AG04449 (cell line): ENCODE measurements around the gene ANO1.

ENCODE experiments used
- CTCF ChIA-PET: fragments of 350-600 bp; formaldehyde crosslinking; extraction: SDS; loops from one replicate; lab custom pipeline; 2021; ENCODE audit warnings: antibody characterized with exemption; lab: Yijun Ruan, JAX
- POLR2A ChIA-PET: fragments of 400-600, 350-600 bp; formaldehyde crosslinking; extraction: SDS; loops from one replicate; lab custom pipeline; 2020; ENCODE audit warnings: antibody characterized with exemption, inconsistent platforms; lab: Yijun Ruan, JAX
- DNase-seq: peaks from one replicate; pipeline ENCODE4 v3.0.0-alpha.2; 2010; ENCODE audit warnings: low read depth, low spot score
- H3K4me3 ChIP-seq: 2 replicates; pipeline ENCODE4 v1.5.1; 2011; ENCODE audit warnings: low read depth, mild to moderate bottlenecking, control low read depth, low read length
- TF ChIP-seq, protein P1 (sequence below): IDR thresholded peaks from one replicate; pipeline ENCODE4 v1.5.1; 2011; ENCODE audit warnings: mild to moderate bottlenecking, moderate library complexity, low read length, control low read depth, inconsistent platforms; ENCODE audit not compliant: insufficient read depth; ENCODE audit errors: missing control alignments

Gene ANO1

DNA sequence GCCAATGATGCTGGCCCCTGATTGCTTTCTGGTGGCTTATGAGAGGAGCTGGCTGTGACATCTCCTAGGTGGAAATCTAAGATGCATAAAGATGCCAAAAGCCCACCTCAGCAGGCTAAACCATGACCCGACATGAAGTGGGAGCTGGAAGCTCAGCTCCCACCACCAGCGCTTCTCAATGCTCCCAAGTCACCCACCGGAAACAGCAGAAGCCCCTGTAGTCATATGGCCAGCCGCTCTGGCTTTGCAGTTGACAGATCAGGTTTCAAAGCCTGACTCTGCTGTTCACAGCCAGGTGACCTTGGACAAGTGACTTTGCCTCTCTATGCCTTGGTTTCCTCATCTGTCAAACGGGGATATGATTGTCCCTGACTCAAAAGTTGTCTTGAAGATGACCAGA lies 29.1 kb upstream of the ANO1 start:
- no peak for DNase-seq
- no peak overlapping the region for H3K4me3 ChIP-seq
- ChIA-PET POLR2A (no interaction called here), CTCF (no interaction called here)
- TF ChIP-seq, protein P1, sequence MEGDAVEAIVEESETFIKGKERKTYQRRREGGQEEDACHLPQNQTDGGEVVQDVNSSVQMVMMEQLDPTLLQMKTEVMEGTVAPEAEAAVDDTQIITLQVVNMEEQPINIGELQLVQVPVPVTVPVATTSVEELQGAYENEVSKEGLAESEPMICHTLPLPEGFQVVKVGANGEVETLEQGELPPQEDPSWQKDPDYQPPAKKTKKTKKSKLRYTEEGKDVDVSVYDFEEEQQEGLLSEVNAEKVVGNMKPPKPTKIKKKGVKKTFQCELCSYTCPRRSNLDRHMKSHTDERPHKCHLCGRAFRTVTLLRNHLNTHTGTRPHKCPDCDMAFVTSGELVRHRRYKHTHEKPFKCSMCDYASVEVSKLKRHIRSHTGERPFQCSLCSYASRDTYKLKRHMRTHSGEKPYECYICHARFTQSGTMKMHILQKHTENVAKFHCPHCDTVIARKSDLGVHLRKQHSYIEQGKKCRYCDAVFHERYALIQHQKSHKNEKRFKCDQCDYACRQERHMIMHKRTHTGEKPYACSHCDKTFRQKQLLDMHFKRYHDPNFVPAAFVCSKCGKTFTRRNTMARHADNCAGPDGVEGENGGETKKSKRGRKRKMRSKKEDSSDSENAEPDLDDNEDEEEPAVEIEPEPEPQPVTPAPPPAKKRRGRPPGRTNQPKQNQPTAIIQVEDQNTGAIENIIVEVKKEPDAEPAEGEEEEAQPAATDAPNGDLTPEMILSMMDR: no peak

DNA sequence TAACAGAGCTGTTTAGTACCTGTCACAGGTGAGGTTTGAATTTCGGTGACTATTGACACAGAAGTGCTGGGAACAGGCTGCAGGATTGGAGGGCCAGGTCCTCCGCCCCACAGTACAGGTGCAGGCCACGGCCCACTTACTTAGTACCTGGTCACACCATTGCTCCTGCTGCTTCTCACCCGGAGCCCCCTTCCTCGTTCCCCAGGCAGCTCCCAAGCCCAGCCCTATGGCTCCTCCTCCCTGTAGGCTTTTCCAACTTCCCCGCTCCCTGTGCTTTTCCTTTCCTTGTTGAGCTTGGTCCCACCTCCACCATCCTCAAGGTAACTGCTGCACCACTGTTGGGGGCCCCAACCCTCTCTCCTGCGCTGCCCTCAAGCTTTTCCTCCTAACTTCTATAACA lies 27.9 kb upstream of the ANO1 start:
- CTCF ChIA-PET: no interaction called here

DNA sequence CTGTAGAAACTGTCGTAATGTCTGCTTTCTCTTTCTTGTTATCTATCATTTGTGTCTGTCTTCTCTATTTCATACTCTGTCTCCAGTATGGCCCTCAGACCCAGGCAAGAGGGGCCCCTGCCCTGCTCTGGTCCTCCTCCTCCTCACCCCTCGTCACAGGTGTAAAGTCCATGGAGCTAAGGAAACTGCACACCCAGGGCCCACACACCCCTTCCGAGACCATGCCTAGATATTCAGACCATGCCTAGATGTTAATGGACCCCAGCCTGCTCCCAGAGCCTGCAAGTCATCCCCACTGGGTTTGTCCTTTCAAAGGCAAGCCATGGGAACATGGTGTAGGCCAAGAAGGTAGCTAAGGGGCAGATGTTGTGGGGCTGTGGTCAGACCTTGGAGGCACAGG lies 24.1 kb upstream of the ANO1 start:
- no peak overlapping the region for H3K4me3 ChIP-seq
- POLR2A ChIA-PET: interaction anchor here (0.6 kb wide), 1 partner anchor 11 kb away, joined by 3 read pairs; no protein-coding TSS in a partner anchor
- DNase-seq: no peak
- TF ChIP-seq, protein P1: no peak
- CTCF ChIA-PET: no interaction called here

More for the DNA sequence above, 27.9 kb upstream of the ANO1 start:
- POLR2A ChIA-PET: no interaction called here
- DNase-seq: no peak
- H3K4me3 ChIP-seq: no peak overlapping the region
- TF ChIP-seq, protein P1: no peak

DNA sequence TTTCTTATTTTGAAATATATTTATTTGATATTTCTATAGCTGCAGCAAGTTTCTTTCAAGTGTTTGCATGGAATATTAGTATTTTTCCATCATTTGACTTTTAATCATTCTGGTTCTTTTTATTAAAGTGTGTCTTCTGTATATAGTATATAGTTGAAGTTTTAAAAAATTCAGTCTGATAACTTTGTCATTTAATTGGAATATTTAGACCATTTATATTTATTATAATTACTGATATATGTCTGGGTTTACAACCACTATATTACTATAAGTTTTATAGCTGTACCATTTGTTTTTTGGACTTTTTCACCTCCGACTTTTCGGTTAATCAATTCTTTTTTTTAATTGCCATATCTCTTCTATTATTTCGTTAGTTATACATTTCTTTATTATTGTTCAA lies 22.7 kb upstream of the ANO1 start:
- H3K4me3 ChIP-seq: no peak overlapping the region
- POLR2A ChIA-PET: no interaction called here
- CTCF ChIA-PET: no interaction called here
- DNase-seq: no peak
- TF ChIP-seq, protein P1: no peak

DNA sequence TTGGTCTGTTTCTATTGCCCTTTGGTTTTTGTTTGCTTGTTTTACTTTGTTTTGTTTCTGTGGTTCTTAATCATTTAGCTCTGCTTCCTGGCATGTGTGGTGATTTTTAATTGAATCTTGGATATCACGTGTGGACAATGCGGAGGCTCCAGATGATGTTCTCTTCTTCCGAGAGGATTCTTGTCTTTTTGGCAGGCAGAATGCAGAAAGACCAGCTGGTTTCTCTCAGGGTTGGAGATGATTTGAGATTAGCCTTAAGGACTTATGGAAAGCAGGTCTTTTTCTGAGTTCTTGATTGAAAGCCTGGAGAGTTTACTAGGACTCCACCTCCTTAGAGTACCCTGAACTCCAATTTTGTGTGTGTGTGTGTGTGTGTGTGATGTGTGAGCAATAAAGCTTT lies 21.0 kb upstream of the ANO1 start:
- H3K4me3 ChIP-seq: no peak overlapping the region
- ChIA-PET CTCF (no interaction called here), POLR2A (no interaction called here)
- DNase-seq: no peak
- TF ChIP-seq, protein P1: no peak

DNA sequence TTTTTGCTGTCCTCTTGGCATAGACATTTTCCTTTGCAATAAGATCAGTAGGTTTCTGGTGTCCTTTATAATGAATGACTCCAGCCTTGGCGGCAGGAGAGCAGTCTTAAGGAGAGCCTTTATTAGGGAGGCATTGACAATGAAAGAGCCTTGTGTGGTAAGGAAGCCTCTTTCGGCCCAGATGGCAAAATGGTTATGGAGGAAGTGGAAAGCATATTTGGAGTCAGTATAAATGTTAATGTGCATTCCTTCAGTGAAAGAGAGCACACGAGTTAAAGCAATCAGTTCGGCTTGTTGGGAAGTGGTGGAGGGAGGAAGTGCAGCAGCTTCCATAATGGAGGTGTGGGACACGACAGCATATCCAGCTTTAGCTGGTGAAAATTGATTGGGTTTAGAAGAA lies 18.1 kb upstream of the ANO1 start:
- H3K4me3 ChIP-seq: no peak overlapping the region
- ChIA-PET POLR2A (no interaction called here), CTCF (no interaction called here)
- TF ChIP-seq, protein P1: no peak
- DNase-seq: no peak
